GM21737 (cell line): ENCODE measurements around the gene TMEFF2.

Experiments used
- ATAC-seq: cut with Tn5 transposase; IDR thresholded peaks from one replicate; pipeline ENCODE4 v1.9.1; 2021; ENCODE audit warnings: mild to moderate bottlenecking, moderate library complexity; ENCODE audit not compliant: unreplicated experiment

The TMEFF2 gene

GRCh38 chr2:192186806-192187205 lies 7.9 kb downstream of the TMEFF2 start:
- ATAC-seq = no peak

GRCh38 chr2:192184349-192184748 lies 10.4 kb downstream of the TMEFF2 start:
- no peak for ATAC-seq

- no peak for ATAC-seq
These were observed 11.4 kb downstream of the TMEFF2 start for GRCh38 chr2:192183296-192183695.

- no peak for ATAC-seq
These were observed 27.8 kb downstream of the TMEFF2 start for GRCh38 chr2:192166946-192167345.

GRCh38 chr2:192165842-192166241 lies 28.9 kb downstream of the TMEFF2 start:
- no peak for ATAC-seq

GRCh38 chr2:192162392-192163042 lies 32.2 kb downstream of the TMEFF2 start:
- no peak for ATAC-seq

- ATAC-seq = no peak
These were observed 33.0 kb downstream of the TMEFF2 start for GRCh38 chr2:192161656-192162290.

GRCh38 chr2:192159736-192160135 lies 35.0 kb downstream of the TMEFF2 start:
- ATAC-seq = no peak

- no peak for ATAC-seq
These were observed 35.5 kb downstream of the TMEFF2 start for GRCh38 chr2:192159208-192159607.

GRCh38 chr2:192157776-192158175 lies 37.0 kb downstream of the TMEFF2 start:
- ATAC-seq = no peak

GRCh38 chr2:192155511-192156118 lies 39.1 kb downstream of the TMEFF2 start:
- ATAC-seq = no peak

GRCh38 chr2:192153561-192153960 lies 41.2 kb downstream of the TMEFF2 start:
- ATAC-seq = no peak

GRCh38 chr2:192151853-192152252 lies 42.9 kb downstream of the TMEFF2 start:
- ATAC-seq = no peak

GRCh38 chr2:192150166-192150565 lies 44.6 kb downstream of the TMEFF2 start:
- ATAC-seq = no peak

GRCh38 chr2:192148620-192149321 lies 46.0 kb downstream of the TMEFF2 start:
- no peak for ATAC-seq

GRCh38 chr2:192148241-192148619 lies 46.5 kb downstream of the TMEFF2 start:
- no peak for ATAC-seq

- no peak for ATAC-seq
These were observed 48.4 kb downstream of the TMEFF2 start for GRCh38 chr2:192146069-192147015.

- no peak for ATAC-seq
These were observed 49.2 kb downstream of the TMEFF2 start for GRCh38 chr2:192145496-192145895.

GRCh38 chr2:192140236-192140839 lies 54.4 kb downstream of the TMEFF2 start:
- no peak for ATAC-seq

GRCh38 chr2:192139813-192140212 lies 54.9 kb downstream of the TMEFF2 start:
- ATAC-seq = no peak
